G401.6 (cell line): ENCODE measurements around the gene HLA-DRB5.
"Not testable (repeated sequence)": the region's sequence is repeated elsewhere in the genome, so short reads cannot be mapped to it uniquely, and the experiment has no call there.

Source experiments
- FAIRE-seq: peaks from 2 replicates; lab custom pipeline; 2012; peaks lifted over from hg19 to GRCh38; lab: Jason Lieb, UNC

The HLA-DRB5 gene

GRCh38 chr6:32501016-32501415, 29.1 kb downstream of the HLA-DRB5 start:
- no peak for FAIRE-seq

- FAIRE-seq = no peak
Measured at GRCh38 chr6:32492351-32492750, 37.7 kb downstream of the HLA-DRB5 start.

- no peak for FAIRE-seq
Measured at GRCh38 chr6:32491700-32492099, 38.4 kb downstream of the HLA-DRB5 start.

GRCh38 chr6:32488083-32488482, 42.0 kb downstream of the HLA-DRB5 start:
- no peak for FAIRE-seq

- no peak for FAIRE-seq
Measured at GRCh38 chr6:32484614-32484998, 45.5 kb downstream of the HLA-DRB5 start.

- FAIRE-seq = no peak
Measured at GRCh38 chr6:32483968-32484613, 46.0 kb downstream of the HLA-DRB5 start.

- no peak for FAIRE-seq
Measured at GRCh38 chr6:32475392-32476206, 54.5 kb downstream of the HLA-DRB5 start.

GRCh38 chr6:32473376-32474348, 56.4 kb downstream of the HLA-DRB5 start:
- FAIRE-seq = peak; percentile 83

GRCh38 chr6:32472781-32473375, 57.2 kb downstream of the HLA-DRB5 start:
- FAIRE-seq = no peak

- FAIRE-seq = not testable (repeated sequence)
Measured at GRCh38 chr6:32467743-32468503, 62.2 kb downstream of the HLA-DRB5 start.
